HUDEP-2 (cell line): ENCODE results near the gene TTC9B.
A peak's percentile ranks its signal among the peaks of the same experiment; 100 is the strongest.

Source experiments
- DNase-seq, 76 experiments: peaks; one replicate each; lab custom pipeline; 2025; ENCODE audit not compliant: unreplicated experiment in 76 of 76; lab: John Stamatoyannopoulos, UW

Gene TTC9B

DNA sequence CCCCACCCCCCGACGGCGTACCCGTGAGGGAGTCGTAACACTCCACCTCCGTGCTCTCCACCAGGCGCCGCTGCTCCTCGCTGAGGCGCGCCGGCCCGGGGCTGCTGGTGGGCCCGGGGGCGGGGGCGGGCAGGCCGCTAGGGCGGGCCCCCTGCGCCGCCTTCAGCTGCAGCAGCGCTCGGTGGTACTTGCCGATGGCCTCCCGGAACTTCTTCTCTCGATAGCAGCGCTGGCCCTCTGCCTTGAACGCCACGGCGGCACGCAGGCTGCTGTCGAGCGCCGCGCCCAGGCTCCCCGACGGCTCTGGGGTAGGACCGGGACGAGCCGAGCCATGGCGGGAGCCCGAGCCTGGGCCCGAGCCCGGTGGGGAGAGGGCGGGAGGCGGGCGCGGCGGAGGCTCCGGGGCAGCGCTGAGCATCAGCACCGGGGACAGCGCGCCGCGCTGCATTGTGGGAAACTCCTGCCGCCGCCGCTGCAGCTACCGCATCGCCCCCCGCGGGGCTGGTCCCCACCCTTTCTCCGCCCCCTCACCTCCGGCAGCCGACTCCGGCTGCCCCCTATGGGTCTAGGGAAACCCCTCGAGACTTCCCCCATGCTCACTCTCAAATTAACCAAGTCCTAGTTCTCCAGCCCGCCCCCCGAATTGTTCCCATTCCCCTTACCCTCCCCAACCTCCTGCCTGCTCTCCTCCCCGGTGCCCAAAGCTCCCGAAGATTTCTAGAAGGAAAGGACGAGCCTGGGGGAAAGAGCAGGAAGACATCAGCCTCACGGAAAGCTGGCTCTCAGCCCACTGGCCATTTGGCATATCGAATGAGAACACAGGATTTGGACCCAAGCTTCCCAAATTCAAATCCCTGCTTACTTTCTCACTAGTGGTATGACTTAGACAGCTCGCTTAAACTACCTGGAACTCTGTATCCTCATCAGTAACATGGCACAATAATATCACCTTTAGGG is at the start of gene TTC9B:
TSS of gene TTC9B (minus strand) at position 451 of the 957 bp plus-strand sequence. CDS start at position 448, 3 bp downstream.
- peak in 6 of 76 experiments; percentile 8 to 22 (median 14) for DNase-seq

DNA sequence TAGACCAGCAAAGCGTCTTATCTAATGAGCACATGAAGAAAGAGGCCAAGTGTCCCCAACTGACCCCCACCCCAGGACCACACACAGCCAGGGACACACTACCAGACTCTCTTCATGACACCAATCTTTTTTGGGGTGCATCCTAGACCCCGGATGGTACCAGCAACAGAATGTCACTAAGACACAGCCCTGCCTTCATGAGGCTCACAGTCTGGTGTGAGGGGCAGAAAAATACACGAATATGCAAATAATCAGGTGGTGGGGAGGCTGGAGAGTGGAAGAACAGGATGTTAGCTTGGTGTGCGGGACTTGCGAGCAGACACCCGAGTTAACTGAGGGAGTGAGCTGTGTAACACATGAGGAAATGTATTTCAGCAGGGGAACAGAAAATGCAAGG is 49.4 kb upstream of the TTC9B start:
- no peak for DNase-seq

DNA sequence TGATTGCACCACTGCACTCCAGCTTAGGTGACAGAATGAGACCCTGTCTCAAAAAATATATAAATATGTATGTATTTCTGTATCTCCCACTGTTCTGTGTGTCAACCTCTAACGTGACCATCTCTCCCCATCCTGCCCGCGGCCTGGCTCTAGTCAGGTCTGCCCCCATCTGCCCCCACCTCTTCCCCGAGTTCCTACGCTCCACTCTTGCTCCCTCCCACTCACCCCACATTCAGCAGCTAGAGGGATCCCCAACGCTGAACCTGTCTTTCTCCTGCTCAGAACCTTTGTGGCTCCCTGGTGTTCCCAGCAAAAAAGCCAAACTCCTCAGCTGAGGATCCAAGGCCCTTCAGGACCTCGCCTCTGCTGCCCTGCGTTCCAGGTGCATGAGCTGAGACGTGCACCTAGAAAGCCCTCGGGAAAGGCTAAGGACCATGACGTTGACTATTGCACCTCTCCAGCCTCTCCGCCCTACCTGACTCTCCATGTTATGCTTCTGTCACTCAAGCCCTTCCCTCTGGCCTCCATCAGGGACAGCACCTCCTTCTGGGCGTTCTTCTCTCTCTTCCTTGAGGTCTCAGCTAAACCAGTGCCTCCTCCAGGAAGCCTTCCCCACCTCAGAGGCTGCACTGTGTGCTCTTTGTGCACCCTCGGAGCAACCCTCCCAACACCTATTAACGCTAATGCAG is 48.9 kb upstream of the TTC9B start:
- DNase-seq: no peak

DNA sequence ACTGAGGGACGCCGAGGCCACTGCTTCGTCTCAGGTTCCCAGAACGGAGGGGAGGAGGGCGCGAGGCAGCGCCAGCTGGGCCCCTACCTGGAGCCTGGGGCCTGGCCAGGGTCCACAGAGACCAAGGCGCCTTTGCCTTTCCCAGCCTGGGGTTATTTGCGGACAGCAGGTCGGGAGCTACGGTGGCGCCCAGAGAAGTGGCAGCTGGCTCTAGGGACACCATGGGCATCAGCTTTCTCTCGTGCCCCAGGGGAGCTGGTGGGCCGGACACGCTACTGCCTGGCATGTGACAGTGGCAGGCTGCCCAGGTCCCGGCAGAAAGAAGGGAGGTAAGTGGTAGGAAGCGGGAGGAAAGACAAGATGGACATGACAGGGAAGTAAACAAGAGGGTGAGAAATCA is 47.9 kb upstream of the TTC9B start:
- no peak for DNase-seq

DNA sequence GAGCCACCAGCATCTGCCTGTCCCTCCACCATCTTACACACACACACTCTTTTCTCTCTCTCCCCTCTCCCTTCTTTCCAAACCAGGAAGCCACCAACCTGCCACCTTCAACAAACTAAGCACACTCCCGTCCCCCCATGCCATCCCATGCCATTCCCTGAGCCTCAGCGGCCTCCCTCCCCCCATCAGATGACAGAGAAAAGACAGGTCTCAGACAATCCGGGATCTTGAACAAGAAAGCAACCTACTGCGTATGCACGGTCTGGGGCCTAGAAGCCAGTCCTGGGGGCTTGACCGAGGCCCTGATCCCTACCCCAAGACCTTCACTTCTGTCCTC is 47.5 kb upstream of the TTC9B start:
- no peak for DNase-seq

DNA sequence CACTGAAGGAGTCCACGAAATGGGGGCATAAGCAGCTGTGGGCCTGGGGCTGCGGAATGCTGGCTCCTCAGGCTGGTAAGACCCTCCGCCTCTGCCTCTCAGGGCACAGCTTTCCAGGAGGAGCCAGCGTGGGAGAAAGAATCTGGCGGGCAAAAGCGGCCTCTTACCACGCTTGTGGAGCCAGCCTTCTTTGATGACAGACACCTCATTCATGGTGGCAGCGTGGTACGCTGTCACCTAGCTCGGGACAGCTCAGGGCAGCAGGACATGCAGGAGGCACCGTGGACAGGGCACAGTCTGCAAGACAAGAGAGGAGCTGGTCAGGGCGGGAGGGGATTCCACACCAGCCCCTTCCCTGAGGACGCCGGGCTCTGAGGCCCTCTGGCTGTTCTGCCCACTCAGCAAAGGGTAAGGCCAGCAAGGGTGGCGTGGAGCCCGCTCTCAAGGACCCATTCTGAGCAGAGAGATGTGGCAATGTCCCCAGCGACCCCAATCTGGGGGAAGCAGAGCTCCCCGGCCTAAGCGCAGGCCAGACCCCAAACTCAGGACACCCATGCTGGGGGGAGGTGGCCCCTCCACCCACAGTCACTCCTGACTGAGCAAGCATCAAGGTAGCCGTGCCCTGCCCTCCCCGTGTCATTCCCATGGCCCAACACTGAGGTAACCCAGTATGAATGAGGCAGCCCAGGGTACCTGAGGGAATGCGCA is 47.0 kb upstream of the TTC9B start:
- no peak for DNase-seq

DNA sequence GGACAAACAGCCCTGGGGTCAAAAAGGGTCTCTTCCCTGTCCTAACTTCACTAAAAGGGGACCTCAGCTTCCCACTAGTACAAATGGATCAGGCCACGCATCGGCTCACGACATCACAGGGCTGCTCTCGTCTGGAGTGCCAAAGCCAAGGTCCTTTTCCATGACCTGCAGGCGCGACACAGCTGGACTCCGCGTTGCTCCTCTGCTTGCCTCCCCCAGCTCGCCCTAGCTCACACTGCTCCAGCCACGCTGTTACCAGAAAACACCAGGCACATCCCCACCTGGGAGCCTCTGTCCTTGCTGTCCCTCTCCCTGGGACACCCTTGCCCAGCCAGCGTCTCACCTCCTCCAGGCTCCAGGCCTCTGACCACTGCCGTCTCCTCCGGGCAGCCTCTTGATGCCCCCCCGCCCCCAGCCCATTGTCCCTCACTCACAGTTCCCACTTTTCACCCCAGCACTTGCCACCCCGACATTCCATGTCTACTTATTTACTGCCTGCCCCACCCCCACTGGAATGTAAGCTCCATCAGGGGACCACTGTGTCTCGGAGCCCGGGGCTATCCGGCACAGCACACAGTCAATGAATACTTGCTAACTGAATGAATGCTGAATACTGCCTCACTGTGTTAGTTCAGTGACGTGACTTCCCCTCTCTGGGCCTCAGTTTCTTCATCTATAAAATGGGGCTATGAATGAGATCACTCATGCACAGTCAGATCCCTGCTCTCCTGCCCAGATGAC is 46.3 kb upstream of the TTC9B start:
- no peak for DNase-seq

DNA sequence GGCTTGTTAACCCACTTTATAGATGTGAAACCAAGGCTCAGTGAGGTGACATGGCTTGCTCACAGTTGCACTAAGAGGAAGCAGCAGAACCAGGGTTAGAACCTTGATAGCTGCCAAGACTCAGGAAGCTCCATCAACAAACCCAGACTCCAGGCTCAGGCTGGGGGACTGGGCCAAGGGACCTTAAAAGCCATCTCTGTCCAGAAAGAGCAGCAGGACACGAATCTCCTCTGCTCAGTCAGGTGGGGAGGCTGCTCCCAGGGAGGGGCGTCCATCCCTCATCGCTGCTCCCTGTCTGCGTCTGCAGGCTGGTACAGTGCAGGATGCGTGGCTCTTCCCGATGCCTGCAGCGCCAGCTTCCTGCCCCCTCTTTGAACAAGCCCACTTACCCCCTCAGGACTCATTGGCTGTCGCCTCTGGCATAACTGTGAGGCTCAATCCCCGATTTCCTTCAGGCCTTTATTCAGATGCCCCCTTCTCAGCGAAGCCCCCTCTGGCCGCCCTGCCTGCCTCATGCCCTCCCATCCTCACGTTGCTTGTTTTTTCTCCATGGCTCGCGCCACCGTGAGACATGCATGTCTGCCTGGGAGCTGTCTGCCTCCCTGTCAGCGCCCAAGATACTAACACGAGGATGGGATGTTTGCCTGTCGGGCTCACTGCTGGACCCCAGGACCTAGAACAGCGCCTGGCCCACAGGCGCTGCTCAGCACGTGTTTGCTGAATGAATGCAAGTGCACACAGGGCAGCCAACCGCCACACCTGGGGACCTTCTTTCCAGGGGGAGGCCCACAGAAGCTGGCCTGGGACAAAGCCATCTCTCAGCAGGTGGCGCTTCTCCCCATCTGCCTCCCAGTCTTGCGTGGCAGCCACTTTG is 45.5 kb upstream of the TTC9B start:
- DNase-seq: no peak

DNA sequence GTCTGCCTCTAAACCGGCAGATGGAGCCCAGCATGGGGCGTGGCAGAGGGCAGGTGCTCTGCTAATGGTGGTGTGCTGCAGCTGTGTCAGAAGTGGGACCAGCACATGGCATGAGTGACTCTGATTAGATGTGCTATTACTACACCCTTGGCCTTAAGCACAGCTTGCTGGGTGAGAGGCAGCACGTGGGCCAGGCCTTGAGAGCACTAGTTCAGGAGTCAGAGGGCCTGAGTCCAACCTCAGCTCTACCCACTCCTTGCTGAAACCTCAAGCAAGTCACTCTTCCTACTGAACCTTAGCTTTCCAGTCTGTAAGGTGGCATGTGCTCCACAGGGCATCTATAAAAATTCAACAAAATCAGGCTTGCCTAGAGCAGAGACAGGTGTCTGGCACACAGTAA is 44.2 kb upstream of the TTC9B start:
- DNase-seq: no peak

DNA sequence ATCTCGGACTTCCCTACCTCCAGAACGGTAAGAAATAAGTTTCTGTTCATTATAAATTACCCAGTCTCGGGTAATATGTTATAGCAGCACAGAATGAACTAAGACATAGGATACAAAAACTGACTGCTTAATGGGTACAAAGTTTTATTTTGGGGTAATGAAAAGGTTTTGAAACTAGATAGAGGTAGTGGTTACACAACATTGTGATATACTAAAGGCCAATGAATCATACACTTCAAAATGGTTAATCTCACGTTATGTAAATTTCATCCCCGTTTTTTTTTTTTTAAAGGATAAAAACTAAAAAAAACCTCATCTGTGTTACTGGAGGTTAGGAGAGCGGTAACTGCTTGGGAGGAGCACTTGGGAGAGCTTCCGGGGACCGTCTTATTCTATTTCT is 43.4 kb upstream of the TTC9B start:
- DNase-seq: no peak

DNA sequence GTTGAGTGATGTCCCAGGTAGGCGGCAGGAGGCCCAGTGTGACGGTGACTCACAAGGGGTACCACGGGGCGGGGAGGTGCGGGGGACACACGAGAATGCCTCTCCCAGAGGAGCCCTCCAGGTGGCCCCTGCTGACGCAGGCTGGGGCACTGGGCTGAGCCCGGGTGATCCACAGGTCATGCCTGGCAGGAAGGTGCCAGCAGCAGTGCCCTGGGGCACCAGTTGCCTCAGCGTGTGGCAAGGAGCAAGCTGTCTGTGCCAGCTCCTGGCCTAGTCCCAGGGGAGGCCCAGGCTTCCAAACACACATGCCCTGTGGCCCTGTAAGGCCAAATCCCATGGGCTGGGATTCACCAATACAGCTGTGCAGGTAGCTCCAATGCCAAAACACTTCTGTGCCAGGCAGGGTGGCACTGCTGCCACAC is 38.9 kb upstream of the TTC9B start:
- DNase-seq: no peak

DNA sequence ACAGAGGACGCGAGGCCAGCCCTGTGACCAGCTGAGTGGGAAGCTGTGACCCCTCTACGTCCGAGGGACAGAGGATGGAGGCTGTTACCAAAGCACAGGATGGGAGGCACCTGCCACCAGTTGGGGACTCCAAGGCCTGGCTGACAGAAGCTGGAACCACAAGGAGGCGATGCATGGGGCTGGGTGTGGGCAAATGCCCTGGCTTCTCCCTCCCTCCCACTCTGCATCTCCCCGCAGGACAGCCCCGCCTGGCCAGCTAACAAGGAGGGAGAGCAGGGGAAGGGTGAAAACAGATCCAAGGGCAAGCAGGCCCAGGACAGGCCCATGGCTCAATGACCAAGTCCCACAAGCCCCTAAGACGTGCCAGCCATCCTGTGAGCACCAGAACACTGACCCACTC is 38.3 kb upstream of the TTC9B start:
- DNase-seq: no peak

DNA sequence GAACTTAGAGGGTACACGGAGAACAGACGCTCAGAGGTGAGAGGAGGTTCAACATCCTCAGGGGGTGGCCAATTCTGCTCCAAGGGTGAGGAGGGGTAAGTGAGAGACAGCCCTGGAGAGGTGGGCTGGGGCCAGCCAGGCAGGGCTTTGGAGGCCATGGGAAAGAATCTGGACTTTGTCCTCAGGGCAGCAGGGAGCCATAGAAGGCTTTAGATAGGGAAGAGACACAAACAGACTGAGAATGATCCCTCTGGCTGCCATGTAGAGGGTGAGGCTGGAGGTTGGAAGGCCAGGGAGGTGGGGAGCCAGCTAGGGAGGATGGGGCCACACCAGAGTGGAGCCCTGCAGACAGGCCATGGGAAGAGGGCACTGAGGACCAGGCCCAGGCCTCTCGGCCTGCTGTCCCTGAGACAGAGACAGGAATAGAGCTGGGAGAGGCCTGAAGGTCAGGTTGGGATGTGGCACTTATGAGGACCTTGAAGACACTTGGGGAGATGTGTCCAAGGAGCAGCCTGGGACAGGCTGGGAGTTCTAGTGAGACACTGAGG is 37.5 kb upstream of the TTC9B start:
- DNase-seq: no peak

DNA sequence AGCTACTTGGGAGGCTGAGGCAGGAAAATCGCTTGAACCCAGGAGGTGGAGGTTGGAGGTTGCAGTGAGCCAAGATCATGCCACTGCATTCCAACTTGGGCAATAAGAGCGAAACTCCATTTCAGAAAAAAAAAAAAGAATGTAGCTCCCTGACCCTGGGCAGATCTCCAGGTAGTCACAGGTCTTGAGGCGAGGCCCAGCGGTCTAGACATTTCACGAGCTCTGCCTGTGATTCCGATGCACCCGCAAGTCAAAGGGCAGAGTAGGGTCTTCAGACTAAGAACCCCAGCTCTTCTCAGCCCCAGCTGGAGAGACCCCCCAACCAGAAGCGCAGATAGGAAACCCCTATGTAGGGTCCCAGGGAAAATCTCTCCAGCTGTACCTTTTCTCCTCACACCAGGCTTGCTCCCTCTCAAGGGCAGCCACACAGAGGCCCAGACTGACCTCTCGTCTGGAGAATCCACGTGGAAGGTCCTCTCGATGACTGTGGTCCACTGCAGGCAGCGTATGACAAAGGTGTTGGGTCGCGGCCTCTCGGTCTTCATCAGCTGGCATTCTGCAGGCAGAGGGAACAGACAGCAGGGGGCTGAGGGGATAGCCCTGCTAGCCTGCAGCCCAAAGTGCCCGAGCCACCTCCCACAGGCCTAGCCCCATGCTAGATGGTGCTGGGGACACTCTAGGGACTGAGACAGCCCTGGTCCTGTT is 36.7 kb upstream of the TTC9B start:
- DNase-seq: no peak

DNA sequence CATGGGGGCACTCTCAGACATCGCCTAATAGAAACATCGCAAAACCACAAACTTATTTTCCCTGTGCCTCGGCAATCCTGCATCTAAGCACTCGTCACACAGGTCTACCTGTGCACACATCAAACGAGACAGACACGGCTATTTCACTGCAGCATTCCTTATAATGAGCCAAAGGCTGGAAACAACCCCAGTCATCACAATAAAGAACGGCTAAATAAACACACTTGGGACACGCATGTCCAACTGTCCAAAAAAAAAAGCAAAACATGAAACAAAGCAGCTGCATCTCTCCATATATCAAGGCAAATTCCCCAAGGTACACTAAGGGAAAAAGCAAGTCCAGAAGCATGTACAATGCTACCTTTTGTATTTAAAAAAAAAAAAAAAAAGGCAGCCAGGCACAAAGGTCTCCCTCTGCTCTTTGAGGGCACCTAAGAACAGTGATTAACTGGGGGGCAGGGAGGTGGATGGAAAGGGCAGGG is 35.5 kb upstream of the TTC9B start:
- no peak for DNase-seq

DNA sequence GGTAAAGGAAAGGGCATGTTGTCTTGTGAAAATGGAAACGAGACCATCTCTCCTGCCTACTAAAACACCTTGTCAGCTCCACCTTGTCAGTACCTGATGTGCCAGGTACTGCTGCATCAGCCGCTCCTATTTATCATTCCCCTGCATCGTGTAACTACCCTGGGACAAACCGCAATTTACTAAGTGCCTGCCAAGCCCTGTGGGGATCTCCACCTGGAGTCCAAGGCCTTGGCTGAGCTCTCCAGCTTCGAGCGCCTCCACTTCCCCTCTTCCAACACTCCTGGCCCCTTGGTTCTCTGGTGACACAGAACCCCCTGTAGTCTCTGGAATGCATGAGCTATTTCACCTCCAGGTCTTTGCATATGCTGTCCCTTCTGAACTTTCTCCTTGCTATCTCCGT is 34.2 kb upstream of the TTC9B start:
- no peak for DNase-seq

DNA sequence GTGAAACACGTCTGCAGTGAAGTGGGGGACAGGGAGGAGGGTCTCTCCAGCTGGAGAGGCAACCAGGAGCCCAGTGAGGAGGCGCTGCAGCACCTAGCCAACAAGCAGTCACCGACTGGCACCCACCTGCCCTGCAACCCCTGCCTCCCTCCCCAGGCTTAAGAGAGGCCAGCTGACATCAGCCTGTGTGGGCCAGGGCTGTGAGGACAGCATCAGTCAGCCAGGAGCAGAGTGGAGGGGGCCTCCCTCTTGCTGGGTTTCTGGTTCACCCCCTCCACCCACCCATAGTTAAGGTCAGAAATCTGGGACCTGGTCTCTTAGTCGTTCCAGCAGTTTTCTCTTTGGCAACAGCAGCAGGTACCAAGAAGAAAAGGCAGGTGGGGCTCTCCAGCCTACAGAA is 33.8 kb upstream of the TTC9B start:
- DNase-seq: no peak

DNA sequence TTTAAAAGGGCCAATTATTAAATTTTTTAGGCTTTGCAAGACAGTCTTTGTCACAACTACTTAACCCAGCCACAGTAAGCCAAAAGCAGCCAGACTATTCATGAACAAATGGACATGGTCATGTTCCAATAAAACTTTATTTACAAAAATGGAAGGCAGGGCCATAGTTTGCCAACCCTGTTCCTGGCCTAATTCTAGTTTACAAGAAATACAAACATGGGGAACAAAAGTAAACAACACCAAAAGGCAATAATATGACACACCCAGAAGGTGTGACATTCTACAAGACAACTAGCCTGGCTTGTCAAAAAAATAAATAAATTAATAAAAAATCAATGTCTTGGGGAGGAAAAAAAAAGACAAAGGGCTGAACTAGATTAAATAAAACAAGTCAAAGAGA is 33.1 kb upstream of the TTC9B start:
- DNase-seq: no peak

DNA sequence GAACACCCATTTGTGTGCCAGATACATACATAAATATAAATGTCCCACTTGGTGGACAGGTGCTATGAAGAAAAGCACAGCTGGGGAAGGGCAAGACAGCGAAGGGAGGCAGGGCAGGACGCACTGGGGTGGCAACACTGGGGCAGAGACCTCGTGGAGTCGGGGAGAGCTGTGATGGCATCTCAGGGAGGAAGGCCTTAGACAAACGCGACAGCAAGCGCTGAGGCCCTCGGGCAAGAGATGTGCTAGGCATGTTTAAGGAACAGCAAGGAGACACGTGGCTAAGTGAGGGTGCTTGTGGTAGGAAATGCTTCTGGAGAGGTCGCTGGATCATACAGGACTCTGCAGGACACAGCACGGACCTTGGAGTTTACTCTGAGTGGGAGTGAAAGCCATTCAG is 31.6 kb upstream of the TTC9B start:
- no peak for DNase-seq
